Right renal cortex interstitium (tissue), 3 donors: ENCODE measurements around the gene CCNQ. TPM values are rescaled to one million over a fixed set of nuclear protein-coding genes. Genes with fewer than 3 reads are reported as not detected.
A peak's percentile ranks its signal among the peaks of the same experiment; 100 is the strongest.

Experiments used
- DNase-seq, 3 donors: peaks; one replicate each; pipeline ENCODE4 v3.0.0-alpha.2; 2013; ENCODE audit warnings: low read depth in 3 of 3, low spot score in 2 of 3
- polyA plus RNA-seq, 3 donors: library from polyadenylated mRNA; unstranded; fragments of 120-200 nt; gene quantifications; one replicate each; pipeline ENCODE4 v1.2.1, GENCODE V29; 2013; ENCODE audit not compliant: insufficient read length in 3 of 3

The CCNQ gene
- polyA plus RNA-seq, 3 donors = 17.2 to 19.6 (median 18.7) TPM

- peak in 2 of 3 donors; percentile 65 to 73 for DNase-seq
Measured at GRCh38 chrX:153599192-153600031, 473 bp upstream of the CCNQ start.

- DNase-seq = no peak
Measured at GRCh38 chrX:153596981-153597750, 1.8 kb downstream of the CCNQ start.

GRCh38 chrX:153595859-153596857 lies 2.8 kb downstream of the CCNQ start:
- DNase-seq = no peak

GRCh38 chrX:153595387-153595786 lies 3.6 kb downstream of the CCNQ start:
- DNase-seq = no peak

- no peak for DNase-seq
Measured at GRCh38 chrX:153593811-153594500, 5.0 kb downstream of the CCNQ start.

- no peak for DNase-seq
Measured at GRCh38 chrX:153592966-153593688, 5.8 kb downstream of the CCNQ start.

- DNase-seq = no peak
Measured at GRCh38 chrX:153592091-153592833, 6.7 kb downstream of the CCNQ start.

GRCh38 chrX:153590961-153591956 lies 7.7 kb downstream of the CCNQ start:
- DNase-seq = no peak

GRCh38 chrX:153588782-153589446 lies 10.0 kb downstream of the CCNQ start:
- no peak for DNase-seq

- DNase-seq = no peak
Measured at GRCh38 chrX:153588021-153588781, 10.7 kb downstream of the CCNQ start.

- no peak for DNase-seq
Measured at GRCh38 chrX:153587342-153587741, 11.6 kb downstream of the CCNQ start.

- DNase-seq = no peak
Measured at GRCh38 chrX:153585827-153586226, 13.1 kb downstream of the CCNQ start.

GRCh38 chrX:153583433-153583832 lies 15.5 kb downstream of the CCNQ start:
- DNase-seq = no peak

- peak in 1 of 3 donors; percentile 33 for DNase-seq
Measured at GRCh38 chrX:153582896-153583295, 16.0 kb downstream of the CCNQ start.

- DNase-seq = no peak
Measured at GRCh38 chrX:153580700-153581386, 18.1 kb downstream of the CCNQ start.

- no peak for DNase-seq
Measured at GRCh38 chrX:153578889-153579288, 20.1 kb downstream of the CCNQ start.
